RWPE1 (cell line): Measurements from ENCODE around the gene AQP4.

Source experiments
- CTCF ChIA-PET: fragments of 350-600 bp; sonication (Branson Sonifier 250); formaldehyde crosslinking; extraction: SDS; loops from one replicate; lab custom pipeline; 2021; lab: Yijun Ruan, JAX
- POLR2A ChIA-PET: fragments of 400-600 bp; formaldehyde crosslinking; extraction: SDS; loops from one replicate; lab custom pipeline; 2020; ENCODE audit warnings: antibody characterized with exemption; ENCODE audit not compliant: low non-redundant PET; lab: Yijun Ruan, JAX
- DNase-seq: peaks from one replicate; pipeline ENCODE4 v3.0.0; 2012; ENCODE audit warnings: low spot score
- H3K27ac ChIP-seq: fragments of 450-650 bp; 2 replicates; pipeline ENCODE4 v1.5.1; 2017
- TF ChIP-seq, protein P1 (sequence below): fragments of 450-650 bp; conservative IDR thresholded peaks from 2 replicates; pipeline ENCODE4 v1.5.1; 2017; ENCODE audit warnings: low read depth, mild to moderate bottlenecking

AQP4 gene

DNA sequence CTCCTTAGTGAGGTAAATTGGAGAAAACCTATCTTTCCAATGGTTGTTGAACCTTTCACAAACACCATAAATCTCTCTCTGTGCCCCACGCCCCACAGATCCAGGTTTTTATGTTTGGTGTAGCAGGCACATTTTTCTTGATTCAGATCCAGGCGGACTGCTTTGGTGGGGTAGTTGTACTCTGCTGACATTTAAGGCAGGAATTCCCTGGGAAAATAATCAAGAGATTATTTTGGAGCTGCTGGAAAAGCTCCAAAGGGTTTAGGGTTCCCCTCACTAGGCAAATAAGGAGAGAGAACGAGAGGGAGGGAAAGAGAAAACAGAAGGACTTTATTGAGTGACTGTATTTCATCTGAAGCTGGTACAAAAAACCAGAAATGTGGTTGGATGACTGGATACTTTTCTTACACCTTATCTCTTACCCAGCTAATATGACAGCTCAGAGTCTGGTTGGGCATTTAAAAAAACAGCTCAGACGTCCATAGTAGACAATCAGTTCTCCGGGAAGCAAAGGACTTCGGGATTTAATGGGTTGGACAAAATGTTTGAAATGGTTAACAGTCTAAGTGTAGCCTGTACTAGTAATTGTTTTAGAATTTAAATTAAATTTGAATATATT is 3.6 kb upstream of the AQP4 start:
- DNase-seq: no peak
- POLR2A ChIA-PET: no interaction called here
- TF ChIP-seq, protein P1, sequence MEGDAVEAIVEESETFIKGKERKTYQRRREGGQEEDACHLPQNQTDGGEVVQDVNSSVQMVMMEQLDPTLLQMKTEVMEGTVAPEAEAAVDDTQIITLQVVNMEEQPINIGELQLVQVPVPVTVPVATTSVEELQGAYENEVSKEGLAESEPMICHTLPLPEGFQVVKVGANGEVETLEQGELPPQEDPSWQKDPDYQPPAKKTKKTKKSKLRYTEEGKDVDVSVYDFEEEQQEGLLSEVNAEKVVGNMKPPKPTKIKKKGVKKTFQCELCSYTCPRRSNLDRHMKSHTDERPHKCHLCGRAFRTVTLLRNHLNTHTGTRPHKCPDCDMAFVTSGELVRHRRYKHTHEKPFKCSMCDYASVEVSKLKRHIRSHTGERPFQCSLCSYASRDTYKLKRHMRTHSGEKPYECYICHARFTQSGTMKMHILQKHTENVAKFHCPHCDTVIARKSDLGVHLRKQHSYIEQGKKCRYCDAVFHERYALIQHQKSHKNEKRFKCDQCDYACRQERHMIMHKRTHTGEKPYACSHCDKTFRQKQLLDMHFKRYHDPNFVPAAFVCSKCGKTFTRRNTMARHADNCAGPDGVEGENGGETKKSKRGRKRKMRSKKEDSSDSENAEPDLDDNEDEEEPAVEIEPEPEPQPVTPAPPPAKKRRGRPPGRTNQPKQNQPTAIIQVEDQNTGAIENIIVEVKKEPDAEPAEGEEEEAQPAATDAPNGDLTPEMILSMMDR: no peak
- no peak overlapping the region for H3K27ac ChIP-seq
- CTCF ChIA-PET: no interaction called here

DNA sequence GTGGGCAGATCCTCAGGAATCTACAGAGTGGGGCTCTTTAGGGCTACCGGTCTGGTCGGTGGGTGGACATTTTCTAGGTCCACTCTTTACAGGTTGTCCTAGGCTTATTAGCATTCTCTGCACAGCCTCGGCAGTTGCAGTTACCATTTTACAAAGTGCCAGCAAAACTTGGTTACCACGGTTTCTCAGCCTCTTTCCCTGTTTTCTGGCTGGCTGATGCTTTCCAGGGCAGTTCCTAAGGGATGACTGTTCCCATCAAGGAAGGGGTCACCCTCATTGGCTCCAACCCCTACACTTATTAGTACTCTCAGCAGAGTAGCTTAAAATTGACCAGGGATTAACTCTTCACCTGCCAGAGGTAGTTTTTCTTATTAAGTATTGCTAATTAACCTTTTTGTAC is 2.0 kb upstream of the AQP4 start:
- POLR2A ChIA-PET: no interaction called here
- TF ChIP-seq, protein P1: no peak
- no peak overlapping the region for H3K27ac ChIP-seq
- no peak for DNase-seq
- CTCF ChIA-PET: no interaction called here

DNA sequence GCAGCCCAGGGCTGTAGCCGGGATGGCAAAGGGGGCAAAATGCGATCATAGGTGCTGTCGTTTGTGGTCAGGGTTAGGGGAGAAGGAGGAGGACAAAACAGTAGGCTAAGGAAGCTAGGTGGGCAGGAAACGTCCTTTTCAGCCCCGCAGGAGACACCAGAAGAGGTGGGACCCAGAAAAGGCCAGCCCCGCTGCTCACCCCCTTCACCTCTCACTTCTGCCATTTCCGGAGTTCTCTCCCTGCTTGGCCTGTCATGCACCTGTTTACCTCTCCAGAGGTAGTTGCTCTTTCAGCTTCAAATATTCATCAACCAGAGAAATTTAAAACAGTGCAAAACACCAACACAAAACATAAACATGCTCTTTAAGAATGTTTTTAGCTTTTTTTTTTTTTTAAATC is 849 bp downstream of the AQP4 start:
- CTCF ChIA-PET: no interaction called here
- DNase-seq: no peak
- POLR2A ChIA-PET: no interaction called here
- no peak overlapping the region for H3K27ac ChIP-seq
- TF ChIP-seq, protein P1: no peak

DNA sequence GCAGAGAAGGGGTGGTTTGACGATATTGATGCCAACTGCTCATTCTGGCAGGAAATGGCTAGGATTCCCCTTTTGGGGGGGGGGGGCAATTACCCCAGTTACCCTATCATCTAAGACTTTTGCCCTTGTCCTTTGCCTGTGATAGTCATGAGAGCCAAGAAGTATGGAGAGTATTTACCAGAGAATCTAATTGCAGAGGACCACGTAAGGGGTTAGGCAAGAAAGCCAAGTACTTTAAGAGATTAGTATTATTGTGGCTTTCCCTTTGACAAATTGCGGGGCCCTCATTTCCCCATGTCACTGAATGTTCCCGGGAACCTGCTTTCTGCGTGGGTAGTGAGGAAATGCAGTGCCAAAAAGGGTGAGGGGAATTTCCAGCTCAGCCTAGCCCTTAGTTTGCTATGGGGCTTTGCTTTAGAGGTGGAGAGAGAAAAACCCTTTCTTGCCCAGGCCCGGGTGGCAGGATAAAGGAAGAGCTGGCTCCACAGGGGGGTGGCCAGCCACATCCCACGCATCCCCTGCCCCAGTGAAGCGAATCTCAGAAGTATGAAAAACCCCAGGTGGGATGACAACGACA is 1.5 kb downstream of the AQP4 start:
- TF ChIP-seq, protein P1: no peak
- CTCF ChIA-PET: no interaction called here

DNA sequence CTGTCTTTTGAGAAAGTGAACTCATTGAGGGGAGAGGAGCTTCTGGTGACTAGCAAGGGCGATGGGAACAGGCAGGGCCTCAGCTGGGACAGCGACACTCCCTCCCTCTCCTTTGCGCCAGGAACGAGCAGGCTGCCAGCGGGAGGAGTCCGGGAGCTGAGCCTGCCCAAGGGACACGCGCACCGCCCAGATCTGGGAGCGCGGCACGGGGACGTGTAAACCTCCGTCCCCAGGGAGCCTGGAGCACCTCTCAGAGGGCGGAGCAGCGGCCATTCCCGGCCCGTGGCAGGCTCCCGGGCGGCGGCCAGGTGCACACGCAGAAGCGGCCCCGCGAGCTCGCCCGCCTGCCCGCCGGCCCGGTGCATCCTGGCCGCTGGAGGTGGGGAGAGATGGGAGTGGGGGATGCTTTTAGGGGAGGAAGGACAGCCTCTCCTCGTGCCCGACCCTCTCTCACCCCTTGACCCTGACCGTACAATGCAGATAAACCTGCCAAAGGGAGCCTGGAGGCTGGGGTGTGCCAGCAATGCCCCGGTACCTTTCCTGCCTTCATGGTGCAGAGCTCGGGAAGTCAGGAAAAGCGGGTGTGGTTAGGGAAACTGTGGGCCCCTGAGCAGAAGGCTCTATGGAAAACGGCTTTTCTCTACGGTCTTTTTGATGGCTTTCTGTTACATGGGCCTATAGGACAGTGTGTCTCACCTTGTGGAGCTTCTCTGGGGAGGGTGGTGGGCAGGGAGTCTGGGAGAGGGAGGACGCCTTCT is 2.2 kb downstream of the AQP4 start:
- POLR2A ChIA-PET: interaction anchor here (0.7 kb wide), 1 partner anchor 11 kb away, joined by 5 read pairs; no protein-coding TSS in a partner anchor
- TF ChIP-seq, protein P1: no peak
- CTCF ChIA-PET: no interaction called here
- DNase-seq: no peak
- no peak overlapping the region for H3K27ac ChIP-seq

More for the DNA sequence above, 1.5 kb downstream of the AQP4 start:
- POLR2A ChIA-PET: interaction anchor here (0.7 kb wide), 1 partner anchor 11 kb away, joined by 5 read pairs; no protein-coding TSS in a partner anchor
- no peak overlapping the region for H3K27ac ChIP-seq
- no peak for DNase-seq

DNA sequence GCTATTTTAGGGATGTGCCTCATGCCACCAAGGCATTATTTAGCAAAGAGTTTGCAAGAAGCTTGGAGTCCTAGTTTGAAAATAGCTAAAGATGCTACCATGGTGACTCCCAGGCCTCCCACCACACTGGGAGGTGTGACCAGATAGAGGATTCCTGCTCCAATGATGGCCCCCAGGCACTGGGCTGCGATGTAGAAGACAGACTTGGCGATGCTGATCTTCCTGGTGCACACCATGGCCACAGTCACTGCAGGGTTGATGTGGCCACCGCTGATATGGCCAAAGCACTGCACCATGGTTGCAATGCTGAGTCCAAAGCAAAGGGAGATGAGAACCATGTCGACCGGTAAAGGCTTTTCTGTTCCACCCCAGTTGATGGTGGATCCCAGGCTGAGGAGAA is 3.4 kb downstream of the AQP4 start:
- CTCF ChIA-PET: no interaction called here
- TF ChIP-seq, protein P1: no peak
- DNase-seq: no peak
- H3K27ac ChIP-seq: no peak overlapping the region
- POLR2A ChIA-PET: no interaction called here
